Right kidney (tissue), 1 donor: ENCODE results near the gene SCRT2.

Experiments used
- DNase-seq: peaks from one replicate; pipeline ENCODE4 v3.0.0-alpha.2; 2016

The SCRT2 gene

DNA sequence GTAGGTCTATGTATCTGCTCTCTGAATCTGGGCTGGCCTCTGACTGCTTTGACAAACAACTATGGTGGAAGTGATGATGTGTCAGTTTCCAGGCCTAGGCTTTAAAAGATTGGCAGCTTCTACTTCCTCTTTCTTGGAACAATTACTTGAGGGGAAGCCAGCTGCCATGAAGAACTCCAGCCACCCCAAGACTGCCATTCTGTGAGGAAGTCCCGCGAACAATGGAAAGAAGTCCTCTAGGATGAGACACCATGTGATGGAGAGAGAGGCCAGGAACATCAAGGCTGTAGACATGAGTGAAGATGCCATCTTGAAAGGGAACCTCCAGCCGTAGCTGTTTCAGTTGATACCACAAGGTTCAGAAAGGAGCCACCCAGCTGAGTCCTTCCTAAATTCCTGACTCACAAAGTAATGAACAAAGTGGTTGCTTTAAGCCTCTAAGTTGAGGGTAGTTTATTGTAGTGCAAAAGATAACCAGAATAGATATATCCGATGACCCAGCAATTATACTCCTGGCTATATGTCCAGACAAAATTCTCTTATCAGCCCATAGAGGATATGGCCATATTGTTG, 50.2 kb downstream of the SCRT2 start:
- no peak for DNase-seq

DNA sequence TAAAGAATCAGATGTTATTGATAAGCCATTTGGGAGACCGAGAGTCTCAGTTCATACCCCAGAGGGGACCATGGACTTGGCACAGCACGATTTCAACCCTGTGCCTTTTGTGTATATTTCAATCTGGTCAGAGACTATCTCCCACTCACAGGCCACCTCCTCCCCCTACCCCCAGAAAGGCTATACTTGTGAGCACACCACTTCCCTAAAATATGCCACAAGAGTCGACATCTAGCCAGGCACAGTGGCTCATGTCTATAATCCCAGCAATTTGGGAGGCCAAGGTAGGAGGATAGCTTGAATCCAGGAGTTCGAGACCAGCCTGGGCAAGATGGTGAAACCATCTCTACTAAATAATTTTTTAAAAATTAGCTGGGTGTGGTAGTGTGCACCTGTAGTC, 51.9 kb downstream of the SCRT2 start:
- DNase-seq = no peak

DNA sequence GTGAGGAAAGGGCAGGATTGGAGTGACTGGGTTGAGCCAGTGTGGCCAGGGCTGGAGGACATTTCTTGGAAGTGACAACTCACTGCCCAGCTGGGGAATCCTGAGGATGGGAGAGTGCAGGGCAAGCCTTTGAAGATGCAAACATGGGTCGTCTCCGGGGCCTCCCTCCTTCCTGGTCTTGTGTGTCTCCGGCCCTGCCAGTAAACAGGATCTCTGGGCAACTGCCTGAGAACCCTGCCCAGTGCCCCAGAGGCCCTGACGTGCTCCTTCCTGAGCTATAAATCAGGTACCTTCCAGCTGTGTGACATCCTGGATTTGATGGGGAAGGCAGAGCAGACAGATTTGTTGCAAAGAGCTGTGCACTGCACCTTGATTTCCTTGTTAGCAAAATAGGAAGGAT, 52.6 kb downstream of the SCRT2 start:
- DNase-seq = no peak

DNA sequence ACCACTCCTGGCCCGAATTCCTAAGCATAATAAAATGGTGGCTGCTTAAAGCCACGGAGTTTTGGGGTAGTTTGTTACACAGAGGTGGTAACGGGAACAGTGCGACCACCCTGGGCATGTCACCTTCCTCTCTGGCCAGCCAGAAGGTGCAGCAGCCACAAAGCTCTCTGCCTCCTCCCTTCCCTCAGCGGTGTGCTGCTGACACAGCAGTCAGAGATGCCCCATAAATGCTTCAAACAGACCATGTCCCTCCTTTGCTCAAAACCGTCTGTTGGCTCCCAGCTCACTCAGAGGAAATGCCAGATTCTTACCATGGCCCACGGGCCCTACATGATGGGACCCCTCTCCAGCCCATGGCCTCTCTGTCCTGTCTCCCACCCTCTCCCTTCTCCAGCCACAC, 53.4 kb downstream of the SCRT2 start:
- no peak for DNase-seq

DNA sequence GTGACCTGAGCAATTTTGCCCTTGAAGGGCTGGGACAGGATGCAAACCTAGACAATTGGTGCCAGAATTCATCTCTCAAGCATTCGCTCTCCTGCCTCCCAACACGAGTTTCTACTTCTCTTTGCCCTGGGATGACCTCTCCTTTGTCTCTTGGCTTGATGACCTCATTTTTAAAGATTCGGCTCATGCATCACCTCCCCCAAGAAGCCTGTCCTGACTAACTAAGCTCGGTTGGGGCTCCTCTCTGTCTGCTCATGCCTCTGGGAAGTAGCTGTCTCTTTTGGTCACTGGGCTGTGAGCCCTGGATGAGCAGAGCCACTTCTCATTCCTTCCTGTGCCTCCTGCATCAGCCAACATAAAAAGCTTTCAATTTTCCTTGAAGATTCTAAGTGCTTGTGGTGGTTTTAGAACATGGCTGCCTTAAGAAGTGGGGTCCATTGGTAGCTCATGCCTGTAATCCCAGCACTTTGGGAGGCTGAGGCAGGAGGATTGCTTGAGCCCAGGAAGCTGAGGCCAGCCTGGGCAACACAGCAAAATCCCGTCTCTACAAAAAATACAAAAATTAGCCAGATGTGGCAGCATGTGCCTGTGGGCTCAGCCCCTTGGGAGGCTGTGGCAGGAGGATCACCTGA, 54.4 kb downstream of the SCRT2 start:
- DNase-seq = no peak

DNA sequence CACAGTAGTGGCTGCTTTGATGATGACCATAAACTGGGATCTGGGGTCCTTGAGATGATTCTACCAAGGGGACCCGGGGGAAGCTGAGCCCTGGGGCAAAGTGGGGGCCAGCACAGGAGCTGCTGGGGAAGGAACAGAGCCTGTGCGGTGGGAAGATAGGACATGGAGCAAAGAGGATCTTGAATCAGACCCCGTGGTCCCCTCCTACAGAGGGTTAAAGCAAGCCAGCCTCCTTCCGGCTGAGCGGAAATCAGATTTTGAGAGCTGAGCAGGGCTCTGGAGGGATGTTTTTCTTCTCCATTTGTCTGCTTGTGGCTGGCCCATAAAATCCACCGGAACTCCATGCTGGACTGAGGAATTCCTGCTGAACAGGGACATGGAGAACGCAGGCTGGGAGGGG, 55.4 kb downstream of the SCRT2 start:
- DNase-seq = no peak

DNA sequence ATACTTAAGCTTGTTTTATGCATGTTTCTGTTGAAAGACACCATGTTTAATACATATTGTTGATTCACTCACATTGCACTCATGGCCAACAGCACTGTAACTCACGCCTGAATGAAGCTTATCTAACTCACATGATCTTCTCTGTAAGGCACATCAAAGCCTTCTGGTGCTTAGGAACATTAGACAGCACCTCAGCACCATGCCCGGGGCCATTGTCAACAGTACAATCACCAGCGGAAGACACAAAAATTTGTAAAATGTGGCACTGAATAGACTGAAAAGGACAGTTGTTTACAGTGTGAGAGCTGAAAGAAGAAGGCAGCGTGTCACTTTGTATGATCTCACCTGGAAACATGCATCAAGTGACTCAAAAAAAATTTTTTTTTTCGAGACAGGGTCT, 56.6 kb downstream of the SCRT2 start:
- no peak for DNase-seq

DNA sequence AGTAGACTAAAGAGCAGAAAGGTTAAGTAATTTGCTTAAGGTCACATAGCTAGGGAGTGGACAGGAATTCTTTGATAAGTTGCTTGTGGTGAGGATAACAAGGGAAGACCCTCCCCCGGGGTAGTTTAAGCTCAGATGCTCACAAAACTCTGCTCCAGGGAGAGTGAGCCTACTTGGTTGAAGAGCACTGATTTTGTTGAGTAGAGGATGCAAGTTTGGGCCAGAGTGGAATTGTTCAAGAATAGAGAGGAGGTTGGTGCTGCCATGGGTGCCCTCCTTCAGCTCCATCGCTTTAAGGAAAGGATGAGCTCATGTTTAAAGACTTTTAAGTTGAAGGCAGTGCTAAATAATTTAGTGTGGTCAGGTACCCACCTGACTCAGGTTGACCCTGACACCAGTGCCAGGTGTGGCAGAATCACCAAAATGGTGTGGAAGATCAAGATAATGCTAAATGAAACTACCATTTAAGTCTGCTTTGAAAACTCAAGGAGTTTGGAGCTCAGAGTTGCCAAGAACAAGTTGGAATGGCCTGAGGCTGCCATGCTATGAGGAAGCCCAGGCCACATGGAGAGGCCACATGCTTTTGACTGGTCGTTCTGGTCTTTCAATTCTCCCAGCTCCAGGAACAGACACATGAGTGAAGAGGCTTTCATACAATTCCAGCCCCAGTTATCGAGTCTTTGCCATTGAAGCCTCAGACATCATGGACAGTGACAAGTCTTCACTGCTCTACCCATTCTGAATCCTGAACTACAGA, 57.5 kb downstream of the SCRT2 start:
- DNase-seq = no peak

DNA sequence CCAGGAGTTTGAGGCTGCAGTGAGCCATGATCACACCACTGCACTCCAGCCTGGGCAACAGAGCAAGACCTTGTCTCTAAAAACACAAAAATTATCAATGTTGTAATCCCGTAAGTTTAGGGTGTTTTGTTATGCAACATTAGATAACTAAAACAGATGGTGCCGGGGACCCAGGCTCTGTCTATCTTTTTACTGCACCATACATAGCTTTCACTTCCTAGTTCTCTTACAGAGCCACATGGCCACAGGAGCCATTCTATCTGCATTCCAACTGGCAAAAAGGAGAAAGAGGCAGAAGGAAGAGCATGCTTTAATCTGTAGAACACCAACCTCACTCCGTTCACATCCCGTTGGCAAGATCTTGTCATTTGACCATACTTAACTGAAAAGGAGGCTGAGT, 60.1 kb downstream of the SCRT2 start:
- DNase-seq = no peak

DNA sequence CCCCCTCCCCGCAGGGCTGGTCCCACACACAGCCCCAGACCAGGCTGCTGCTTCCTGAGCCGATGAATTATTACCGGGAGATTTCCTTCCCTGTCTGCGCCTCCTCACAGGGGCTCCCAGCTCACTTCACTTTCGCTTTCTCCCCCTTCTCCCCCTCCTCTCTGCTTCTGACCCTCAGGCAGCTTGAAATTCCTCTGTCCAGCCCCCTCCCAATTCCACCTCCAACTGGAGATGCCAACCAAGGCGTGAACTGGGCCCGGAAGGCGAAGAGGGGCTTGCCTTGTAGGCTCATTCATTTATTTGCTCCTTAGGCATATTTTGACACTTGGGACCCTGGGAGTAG, 63.8 kb downstream of the SCRT2 start:
- DNase-seq = no peak
